Right forelimb (tissue), 1 donor: ENCODE measurements around the gene KLHL41.
A peak's percentile ranks its signal among the peaks of the same experiment; 100 is the strongest.
"Not testable (repeated sequence)": the region's sequence is repeated elsewhere in the genome, so short reads cannot be mapped to it uniquely, and the experiment has no call there.

Experiments used
- DNase-seq: peaks from one replicate; pipeline ENCODE4 v3.0.0-alpha.2; 2018

KLHL41 gene

GRCh38 chr2:169573160-169573973 is 63.9 kb downstream of the KLHL41 start, which contains the start of gene FASTKD1:
Gene FASTKD1, minus strand, starts transcription at chr2:169573865. Its CDS starts 1,836 bp downstream, at chr2:169572029.
- peak; percentile 89 for DNase-seq

GRCh38 chr2:169573974-169574299 is 64.4 kb downstream of the KLHL41 start:
- DNase-seq: no peak

GRCh38 chr2:169574539-169574938 is 65.0 kb downstream of the KLHL41 start:
- not testable (repeated sequence) for DNase-seq

- not testable (repeated sequence) for DNase-seq
These were observed 65.8 kb downstream of the KLHL41 start for GRCh38 chr2:169575264-169575663.
